Mesenteric fat pad (tissue), 1 donor: ENCODE data around the gene CLEC3B. TPM values are rescaled to one million over a fixed set of nuclear protein-coding genes. Genes with fewer than 3 reads are reported as not detected.
"Not testable (repeated sequence)": the region's sequence is repeated elsewhere in the genome, so short reads cannot be mapped to it uniquely, and the experiment has no call there.

Experiments used
- DNase-seq: peaks from one replicate; pipeline ENCODE4 v3.0.0-alpha.2; 2020; ENCODE audit warnings: low spot score
- long read RNA-seq: library from polyadenylated mRNA; unstranded; transcript quantifications from one replicate; pipeline ENCODE4 v2.0.0, GENCODE V29; 2020
- total RNA-seq: library from RNA; stranded (reverse); fragmentation: NEBNext Ultra II Directional; extraction: Animal tissue kit (Norgen Biotek cat#: 25700); gene quantifications from one replicate; pipeline ENCODE4 v1.2.1, GENCODE V29; 2021
- donor health status: DM: yes; HTN: yes; CAD: no.

Gene CLEC3B, protein sequence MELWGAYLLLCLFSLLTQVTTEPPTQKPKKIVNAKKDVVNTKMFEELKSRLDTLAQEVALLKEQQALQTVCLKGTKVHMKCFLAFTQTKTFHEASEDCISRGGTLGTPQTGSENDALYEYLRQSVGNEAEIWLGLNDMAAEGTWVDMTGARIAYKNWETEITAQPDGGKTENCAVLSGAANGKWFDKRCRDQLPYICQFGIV
- 217 TPM for total RNA-seq
- long read RNA-seq, transcript CLEC3B-201 (3 exons, 936 nt) = major isoform, 15 of 23 reads
- long read RNA-seq, partial matches to known transcripts = 0 of 23 reads
- long read RNA-seq, other reads (novel, unspliced or antisense) = 8 of 23 reads

DNA sequence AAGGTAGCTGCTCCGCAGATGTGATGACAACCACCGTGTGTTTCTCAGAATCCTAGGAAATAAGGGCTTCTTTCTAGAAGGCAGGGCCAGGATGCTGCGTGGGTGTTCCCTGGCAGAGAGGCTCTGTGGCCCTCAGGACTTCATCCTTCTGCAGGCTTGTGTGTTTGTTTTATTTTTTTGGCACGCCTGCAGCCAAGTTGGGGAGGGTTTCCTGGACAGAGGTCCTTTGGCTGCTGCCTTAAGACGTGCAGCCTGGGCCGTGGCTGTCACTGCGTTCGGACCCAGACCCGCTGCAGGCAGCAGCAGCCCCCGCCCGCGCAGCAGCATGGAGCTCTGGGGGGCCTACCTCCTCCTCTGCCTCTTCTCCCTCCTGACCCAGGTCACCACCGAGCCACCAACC lies at the start of gene CLEC3B:
TSS of gene CLEC3B (plus strand) at position 266 of the 400 bp plus-strand sequence. CDS start at position 326, 60 bp downstream.
- DNase-seq = no peak

DNA sequence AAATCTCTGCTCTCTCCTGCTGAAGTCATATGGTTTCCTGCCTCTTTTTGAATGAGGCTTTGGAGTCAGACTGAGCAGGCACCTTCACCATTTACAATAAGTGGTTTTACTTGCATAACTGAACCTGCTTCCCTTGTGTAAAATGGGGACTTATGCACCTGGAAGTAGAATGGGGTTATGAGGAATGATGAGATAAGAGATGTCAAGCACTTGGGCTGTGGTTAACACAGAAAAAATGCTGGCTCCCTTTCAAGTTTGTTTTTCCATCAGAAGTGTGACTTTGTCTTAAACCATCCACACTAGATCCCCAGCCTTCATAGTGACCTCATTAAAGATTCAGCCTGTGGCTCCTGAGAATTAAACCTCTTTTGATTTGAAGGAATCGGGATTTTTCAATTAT lies 44.9 kb upstream of the CLEC3B start:
- no peak for DNase-seq

DNA sequence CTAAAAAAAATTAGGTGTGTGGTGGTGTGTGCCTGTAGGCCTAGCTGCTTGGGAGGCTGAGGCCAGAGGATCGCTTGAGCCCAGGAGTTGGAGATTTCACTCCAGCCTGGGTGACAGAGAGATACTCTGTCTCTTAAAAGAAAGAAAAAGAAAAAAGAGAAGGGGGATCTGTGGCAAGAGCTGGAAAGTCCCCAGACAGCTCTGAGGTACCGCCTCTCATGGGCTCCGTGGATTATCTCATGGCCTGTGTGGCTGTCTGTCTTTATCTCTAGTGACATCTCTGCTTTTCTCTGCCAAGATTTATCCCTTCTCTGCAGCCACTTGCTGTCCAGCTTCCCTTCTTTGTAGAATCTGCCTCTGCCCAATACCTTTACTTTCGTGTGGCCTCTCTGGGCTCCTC lies 44.4 kb upstream of the CLEC3B start:
- DNase-seq = no peak

DNA sequence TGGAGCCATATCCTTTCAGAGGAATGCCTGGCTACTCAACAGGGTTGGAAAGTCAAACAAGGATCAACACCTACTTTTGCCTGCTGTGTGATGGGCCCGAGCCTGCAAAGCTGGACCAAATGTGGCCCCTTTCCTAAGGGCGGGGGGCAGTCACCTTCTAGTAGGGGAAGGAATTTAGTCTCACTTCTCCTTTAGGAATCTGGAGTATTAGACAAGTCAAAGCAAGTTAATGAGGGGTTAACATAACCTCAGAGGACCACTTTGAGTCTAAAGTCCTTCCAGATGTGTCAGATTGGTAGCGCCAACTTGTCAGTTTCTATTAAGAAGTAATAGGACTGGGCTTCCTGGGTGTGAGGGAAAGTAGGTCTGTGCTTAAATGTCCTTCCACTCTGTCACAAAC lies 43.3 kb upstream of the CLEC3B start:
- DNase-seq = no peak

DNA sequence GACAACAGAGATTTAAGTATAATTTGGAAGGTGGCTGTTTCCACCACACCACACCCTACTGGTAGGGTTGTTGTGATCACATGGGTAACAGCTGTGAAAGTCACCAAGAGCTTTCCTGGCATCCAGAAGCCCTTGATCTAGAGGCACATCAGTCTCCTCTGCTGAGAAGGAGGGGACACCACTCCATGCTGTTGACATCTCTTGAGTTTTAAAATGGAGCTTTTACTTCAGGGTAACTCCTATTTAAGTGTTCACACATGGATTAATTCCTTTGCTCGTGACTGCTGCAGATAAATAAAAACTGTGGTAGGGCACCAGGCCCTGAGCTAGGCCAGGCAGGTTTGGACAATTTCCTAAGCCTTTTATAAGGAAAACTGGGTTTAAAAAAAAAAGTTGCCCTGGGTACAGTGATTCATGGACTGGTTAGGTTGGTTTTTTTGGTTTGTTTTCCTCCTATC lies 42.6 kb upstream of the CLEC3B start:
- DNase-seq = no peak

DNA sequence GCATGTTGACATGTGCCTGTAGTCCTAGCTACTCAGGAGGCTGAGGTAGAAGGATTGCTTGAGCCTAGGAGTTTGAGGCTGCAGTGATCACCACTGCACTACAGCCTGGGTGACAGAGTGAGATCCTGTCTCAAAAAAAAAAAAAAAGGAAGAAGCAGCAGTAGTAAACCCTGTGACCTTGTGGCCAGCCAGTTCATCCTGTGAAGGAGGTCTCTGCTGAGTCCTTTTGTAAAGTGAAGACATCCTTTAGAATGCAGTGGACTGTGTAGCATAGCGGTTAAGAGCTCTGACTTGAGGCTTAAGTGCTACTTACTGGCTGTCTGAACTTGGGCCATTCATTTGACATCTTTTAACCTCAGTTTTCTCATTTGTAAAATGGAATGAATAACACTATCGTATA lies 41.8 kb upstream of the CLEC3B start:
- no peak for DNase-seq

DNA sequence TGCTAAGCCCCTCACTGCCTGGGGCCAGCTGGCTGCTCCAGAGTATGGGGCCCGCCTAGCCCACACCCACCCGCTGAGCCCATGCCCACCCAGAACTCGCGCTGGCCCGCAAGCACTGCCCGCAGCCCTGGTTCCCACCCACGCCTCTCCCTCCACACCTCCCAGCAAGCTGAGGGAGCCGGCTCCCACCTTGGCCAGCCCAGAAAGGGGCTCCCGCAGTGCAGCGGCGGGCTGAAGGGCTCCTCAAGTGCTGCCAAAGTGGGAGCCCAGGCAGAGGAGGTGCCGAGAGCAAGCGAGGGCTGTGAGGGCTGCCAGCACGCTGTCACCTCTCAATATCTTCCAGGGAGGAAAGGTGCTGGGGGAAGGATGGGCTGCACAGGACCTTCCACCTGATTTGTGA lies 39.8 kb upstream of the CLEC3B start:
- not testable (repeated sequence) for DNase-seq

DNA sequence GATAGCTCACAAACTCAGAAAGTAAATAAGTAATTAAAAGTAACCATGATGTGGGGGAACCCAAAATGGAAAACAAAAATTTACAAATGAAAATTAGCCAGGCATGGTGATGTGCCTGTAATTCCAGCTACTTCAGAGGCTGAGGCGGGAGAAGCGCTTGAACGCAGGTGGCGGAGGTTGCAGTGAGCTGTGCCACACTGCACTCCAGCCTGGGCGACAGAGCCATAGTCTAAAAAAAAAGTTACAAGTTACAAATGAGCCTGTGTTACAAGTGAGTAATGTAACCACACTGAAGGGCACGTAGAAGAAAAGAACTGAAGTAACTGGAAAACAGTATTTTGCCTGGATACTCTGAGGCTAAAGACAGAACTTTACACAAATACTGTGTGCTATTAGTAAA lies 38.8 kb upstream of the CLEC3B start:
- no peak for DNase-seq

DNA sequence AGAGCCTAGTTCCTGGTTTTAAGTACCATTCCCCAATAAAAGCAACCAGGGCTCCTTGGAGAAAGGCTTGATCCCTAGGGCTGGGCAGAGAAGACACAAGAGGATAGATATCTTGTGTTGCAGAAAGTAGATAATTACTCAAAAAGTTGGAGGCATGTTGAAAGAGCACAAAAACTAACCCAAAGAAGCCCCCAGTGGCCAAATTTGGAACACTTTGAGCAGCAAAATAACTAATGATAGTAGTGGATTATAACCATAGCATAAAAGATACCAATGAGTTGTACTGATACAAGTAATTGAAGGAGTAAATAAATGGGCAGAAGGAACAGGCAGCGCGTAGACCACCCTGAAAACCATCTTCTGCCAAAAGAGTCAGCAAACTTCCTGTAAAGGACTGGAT lies 38.0 kb upstream of the CLEC3B start:
- DNase-seq = no peak

DNA sequence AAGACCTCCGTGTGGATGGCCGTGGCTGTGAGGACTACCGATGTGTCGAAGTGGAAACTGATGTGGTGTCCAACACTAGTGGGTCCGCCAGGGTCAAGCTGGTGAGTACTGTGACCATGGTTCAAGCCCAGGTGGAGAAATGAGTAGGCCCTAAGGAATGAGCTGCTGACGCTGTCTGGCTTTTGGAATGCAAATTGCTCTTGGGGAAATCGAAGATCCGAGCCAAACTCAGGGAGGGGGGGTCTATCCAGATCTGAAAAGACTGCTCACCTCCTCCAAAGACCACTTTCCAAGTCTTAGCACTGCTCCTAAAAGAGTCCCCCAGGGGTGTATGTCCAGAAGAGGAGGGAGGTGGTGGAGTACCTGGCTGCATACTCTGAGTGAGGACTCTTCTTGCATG lies 37.0 kb upstream of the CLEC3B start:
- no peak for DNase-seq

DNA sequence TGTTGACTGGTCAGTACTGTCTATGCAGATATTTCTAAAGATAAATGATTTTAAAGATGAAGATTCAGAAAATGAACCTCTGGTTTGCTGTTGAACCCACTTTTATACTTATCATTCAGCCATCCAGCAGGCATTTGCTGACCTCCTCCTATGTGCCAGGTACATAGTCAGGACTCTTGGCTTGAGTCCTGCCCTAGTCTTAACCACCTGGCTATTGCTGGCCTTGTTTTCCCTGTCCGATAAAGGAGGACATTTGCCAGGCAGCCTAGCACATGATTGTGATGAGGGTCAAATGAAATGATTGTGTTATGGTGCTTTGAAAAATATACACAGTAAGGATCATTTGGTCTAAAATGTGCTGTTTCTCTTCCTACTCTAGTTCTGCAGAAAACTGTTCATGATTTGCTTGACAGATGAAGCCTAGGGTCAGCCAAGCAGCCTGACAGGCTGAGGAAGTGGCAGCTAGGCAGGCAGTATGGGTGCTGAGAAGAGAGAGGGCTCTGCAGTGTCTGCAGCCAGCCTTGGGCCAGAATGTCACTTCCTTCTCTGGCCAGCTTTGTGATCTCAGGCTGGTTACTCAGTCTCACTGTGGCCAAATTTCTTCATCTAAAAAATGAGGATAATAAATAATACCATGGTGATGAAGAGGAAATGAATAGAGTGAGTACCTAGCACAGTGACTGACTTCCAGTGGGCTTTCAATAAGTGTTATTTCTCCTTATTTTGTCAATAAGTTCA lies 36.3 kb upstream of the CLEC3B start:
- no peak for DNase-seq

DNA sequence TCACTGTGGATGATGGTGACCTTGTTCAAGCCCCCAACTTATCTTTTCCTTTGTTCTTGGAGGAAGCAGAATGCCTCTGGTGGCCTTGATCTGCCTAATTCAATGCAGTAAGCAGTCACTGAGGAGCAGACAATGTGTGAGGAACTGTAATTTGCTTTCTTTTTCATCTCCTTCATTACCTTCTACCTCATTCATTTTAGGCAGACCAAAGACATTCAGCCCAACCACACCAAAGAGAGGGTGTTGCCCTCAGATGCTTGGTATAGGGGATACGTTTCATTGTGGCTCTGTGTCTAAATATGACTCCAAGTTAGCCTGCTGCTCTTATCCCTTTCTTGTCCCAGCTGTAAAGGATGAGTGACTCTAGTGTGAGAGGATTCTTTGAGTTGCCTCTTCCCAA lies 34.8 kb upstream of the CLEC3B start:
- no peak for DNase-seq

DNA sequence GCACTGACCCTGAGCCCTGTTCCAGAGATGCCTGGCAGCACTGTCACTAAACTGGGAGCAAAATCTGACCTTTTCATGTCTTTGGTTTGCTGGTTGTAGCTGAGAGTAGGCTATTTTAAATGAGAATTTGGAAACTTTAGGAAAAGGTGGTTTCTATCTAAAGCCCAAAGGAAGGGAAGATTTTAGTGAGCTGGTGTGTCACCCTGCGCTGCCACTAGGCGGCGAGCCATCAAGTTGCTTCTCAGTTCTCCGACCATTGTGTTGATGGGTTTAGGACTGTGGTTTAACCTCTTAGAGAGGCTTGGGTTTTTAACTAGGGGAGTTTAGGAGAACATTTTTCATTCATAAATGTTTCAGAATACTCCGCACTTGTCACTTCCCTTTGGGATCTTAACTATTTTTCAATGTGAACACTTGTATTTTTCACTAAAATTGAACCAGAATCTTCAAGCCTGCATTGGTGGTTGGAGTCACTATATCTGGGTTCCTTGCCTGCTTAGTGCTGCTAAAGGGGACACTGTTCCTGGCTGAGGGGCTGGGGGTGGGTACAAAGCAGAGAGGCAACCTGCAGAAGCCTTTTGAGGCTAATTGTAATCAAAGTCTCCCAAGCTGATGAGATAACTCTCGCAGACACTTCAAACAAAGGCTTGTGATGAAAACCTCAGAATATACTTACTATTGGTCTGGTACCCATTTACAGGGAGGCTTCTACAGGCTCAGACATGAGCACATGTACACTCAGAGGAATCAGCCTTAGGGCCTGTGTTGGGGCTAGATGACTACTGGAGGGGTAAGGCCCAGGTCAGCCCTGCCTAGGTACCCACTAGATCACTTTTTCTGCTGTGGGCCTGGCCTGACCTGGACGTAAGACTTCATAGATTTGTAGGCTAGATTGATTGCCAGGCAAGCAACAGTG lies 33.3 kb upstream of the CLEC3B start:
- no peak for DNase-seq

DNA sequence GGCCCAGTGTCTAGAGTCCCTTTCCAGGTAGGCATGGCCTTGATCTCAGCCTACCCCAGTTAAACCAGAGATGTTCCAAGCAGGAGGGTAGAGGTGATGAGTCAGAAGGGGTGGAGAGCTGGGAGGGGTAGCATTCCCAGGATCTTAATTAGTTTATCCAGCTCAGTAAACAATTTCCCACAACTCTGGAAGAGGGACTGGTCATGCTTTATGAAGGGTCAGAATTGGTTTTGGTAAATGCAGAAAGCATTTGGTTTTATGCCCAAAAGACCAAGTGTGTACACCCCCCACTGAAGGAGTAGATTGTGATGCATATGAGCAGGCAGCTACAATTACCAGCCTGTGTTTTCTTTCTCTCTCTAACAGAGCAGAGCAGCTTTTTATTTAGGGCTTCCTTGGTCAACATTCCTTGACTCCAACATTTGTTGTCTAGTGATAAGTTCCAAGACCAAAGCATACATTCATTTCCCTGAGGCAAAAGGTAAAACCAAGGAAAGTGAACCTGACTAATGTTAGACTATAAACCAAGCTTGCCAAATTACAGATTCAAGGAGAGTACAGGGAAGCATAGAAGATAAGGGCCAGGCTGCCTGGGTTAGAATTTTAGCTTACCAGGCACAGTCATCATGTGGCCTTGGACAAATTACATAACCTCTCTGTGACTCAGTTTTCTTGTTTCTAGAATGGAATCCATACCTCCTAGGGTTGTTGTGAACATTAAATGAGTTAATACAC lies 32.5 kb upstream of the CLEC3B start:
- DNase-seq = no peak

DNA sequence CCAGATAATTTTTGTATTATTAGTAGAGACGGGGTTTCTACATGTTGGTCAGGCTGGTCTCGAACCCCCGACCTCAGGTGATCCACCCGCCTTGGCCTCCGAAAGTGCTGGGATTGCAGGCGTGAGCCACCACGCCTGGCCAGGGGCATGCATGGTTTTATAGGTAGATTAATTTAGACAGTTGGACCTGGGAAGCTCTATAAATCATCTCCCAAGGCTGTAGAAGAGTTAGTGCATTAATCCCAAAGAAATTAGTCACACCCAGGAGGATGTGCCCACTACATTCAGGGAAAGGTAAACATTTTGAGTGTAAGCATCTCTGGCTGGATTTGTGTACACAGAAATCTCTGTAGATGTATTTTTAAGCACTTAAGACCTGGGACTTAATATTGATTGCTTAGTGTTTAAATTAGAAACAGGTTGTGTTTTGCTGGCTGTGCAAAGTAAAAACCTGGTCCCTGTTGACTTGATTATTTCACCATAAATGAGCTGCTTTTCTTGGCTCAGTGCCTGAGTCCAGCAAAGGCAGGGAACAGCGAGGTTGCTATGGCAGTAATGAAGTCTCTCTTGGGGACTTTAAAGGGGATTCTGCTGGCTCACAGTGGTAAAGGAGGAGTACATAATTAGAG lies 30.8 kb upstream of the CLEC3B start:
- DNase-seq = no peak

DNA sequence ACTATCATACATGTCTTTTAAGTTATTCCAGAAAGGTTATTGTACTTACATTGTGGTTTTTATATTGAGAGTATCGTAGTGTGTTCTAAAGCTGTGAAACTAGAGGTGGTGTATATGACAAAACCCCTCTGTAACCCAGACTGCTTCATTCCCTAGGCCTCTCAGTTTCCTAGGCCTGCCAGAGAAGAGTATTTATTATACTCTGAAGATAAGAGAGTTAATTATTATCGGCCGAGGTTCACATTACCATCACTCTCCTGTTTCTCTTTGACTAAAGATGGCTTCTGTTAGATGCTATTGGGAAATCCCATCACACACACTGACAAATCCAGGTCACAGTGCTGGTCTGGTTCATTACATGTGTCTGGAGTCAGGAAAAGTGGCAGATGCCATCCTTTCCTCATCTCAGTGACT lies 29.5 kb upstream of the CLEC3B start:
- DNase-seq = no peak

DNA sequence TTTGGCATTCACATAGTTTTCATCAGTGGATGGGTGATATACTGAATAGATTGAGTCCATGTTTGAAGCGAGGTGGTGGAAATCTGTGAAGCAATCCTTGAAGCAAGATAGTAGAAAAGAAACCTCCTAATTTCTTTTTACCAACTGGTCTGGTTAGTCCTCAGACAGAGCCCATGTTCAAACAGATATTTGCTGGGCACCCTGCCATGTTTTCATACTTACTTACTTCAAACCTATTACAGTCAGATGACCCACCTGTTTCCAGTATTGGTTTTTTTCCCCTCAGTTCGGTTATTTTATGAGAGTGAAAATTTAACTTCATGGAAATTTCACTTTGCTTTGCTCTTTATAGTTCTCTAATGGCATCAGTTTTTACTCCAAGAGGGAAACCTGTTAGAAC lies 26.3 kb upstream of the CLEC3B start:
- no peak for DNase-seq

DNA sequence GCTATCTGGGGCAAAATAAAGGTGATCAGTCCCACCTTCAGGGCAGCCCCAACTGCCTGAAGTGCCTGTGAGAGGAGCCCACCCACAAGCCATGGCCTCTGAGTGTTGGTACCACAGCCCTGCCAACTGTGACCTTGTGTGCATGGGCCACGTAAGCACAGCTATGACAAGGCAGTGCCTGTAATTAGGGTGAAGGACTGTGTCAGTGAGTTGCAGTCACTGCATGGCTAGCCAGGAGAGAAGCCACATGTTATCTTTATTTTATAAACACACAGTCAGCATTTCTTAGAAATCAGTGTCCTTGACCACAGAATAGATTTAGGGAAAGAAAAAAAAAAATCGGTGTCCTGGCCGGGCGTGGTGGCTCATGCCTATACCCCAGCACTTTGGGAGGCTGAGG lies 25.3 kb upstream of the CLEC3B start:
- DNase-seq = no peak

DNA sequence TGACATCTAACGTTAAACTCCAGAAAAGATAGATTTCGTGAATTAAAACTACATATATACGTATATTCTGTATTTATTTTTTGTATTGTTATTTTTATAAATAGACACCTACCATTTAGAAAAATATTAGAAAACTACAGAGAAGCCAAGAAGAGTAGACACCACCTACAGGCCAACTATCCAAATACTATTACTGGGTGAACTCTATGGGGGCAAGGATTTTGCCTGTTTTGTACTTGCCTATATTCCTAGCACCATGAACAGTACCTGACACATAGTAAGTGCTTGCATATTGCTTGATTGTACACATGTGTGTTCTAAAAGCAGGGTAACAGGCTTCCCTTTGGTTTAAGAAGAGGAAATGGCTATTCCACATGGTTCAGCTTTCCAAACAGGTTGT lies 24.4 kb upstream of the CLEC3B start:
- no peak for DNase-seq

DNA sequence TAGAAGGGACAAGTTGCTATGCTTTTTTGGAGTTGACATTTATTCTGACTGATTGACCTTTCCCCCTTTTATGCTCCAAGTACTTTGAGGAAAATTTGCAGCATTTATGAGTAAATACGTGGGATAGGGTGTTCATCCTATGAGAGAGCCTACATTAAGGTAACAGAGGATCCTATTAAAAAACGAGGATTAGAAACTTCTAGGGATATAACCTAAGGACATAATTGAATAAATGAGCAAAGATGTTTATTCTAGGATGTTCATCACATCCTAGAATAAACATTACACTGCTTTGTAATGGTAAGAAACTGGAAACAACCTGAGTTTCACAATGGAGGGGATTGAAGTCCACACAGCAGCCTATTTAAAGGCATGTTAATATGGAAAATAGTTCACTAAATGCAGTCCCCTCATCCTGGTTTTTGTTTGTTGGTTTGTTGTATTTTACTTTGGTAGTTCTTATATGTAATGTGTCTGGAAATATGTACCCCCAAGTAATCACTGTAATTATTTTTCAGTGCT lies 23.9 kb upstream of the CLEC3B start:
- no peak for DNase-seq
